Measurements from ENCODE around the gene TSC22D1.

Gene TSC22D1

DNA sequence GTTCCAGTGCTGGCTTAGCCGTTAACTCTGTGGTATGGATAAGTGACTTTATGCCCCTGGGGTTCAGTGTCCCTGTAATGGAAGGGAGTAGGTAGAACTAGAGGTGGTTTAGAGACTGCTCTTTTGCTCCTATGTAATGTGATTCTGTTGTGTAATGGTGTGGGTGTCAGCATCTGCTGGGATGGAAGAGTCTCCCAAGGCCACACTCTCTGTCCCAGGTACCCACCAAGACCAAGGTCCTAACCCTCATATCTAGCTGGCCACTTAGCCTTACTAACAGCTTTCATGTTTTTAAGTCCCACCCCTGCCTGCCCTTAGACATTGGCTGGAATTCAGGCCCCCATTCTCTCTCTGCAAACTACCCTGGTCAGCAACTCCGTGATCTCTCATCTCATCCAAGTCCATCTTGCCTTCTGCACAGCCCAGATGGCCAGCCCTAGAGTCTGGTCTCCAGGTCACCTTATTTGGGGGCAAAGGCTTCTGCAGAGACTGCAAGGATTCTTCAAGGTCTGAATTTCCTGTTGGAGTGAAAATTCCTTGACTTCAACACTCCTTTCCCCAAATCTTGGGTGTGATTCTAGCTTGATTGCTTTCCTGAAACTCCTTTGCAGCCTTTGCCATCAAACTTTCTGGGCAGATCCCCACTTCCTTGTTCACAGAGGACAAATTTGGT lies 154.1 kb downstream of the TSC22D1 start:
- Histone ChIP-seq H3K79me2 (ENCODE audit: low read length) (no peaks in the 10 kb centered on the region), H3K9ac (ENCODE audit: low read length) (no peak overlapping the region), H3K4me3 (ENCODE audit: low read length) (no peak overlapping the region), H3K4me1 (ENCODE audit: low read length) (no peaks in the 10 kb centered on the region), H2AFZ (ENCODE audit: low read length) (no peak overlapping the region), H3K4me2 (ENCODE audit: low read depth, low read length) (no peak overlapping the region), H3K9me2 (replicated peaks; ENCODE audit: insufficient read depth, low read length) (no peaks in the 10 kb centered on the region), H4K20me1 (ENCODE audit: insufficient read depth, low read length) (no peaks in the 10 kb centered on the region), H3K36me3 (replicated peaks; ENCODE audit: insufficient read depth, low read length) (no peaks in the 10 kb centered on the region), H3F3A (ENCODE audit: insufficient read depth, low read length) (no peaks in the 10 kb centered on the region), H3K9me3 (replicated peaks; ENCODE audit: insufficient read depth, low read length) (no peaks in the 10 kb centered on the region), H3K27me3 (replicated peaks; ENCODE audit: insufficient read depth, low read length) (no peaks in the 10 kb centered on the region), H3K27ac (ENCODE audit: low read length) (no peak overlapping the region)
- DNase-seq, result no peak
- TF ChIP-seq, protein P1, sequence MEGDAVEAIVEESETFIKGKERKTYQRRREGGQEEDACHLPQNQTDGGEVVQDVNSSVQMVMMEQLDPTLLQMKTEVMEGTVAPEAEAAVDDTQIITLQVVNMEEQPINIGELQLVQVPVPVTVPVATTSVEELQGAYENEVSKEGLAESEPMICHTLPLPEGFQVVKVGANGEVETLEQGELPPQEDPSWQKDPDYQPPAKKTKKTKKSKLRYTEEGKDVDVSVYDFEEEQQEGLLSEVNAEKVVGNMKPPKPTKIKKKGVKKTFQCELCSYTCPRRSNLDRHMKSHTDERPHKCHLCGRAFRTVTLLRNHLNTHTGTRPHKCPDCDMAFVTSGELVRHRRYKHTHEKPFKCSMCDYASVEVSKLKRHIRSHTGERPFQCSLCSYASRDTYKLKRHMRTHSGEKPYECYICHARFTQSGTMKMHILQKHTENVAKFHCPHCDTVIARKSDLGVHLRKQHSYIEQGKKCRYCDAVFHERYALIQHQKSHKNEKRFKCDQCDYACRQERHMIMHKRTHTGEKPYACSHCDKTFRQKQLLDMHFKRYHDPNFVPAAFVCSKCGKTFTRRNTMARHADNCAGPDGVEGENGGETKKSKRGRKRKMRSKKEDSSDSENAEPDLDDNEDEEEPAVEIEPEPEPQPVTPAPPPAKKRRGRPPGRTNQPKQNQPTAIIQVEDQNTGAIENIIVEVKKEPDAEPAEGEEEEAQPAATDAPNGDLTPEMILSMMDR (IDR thresholded peaks at IDR 0.05; ENCODE audit: low read length), result no peak

DNA sequence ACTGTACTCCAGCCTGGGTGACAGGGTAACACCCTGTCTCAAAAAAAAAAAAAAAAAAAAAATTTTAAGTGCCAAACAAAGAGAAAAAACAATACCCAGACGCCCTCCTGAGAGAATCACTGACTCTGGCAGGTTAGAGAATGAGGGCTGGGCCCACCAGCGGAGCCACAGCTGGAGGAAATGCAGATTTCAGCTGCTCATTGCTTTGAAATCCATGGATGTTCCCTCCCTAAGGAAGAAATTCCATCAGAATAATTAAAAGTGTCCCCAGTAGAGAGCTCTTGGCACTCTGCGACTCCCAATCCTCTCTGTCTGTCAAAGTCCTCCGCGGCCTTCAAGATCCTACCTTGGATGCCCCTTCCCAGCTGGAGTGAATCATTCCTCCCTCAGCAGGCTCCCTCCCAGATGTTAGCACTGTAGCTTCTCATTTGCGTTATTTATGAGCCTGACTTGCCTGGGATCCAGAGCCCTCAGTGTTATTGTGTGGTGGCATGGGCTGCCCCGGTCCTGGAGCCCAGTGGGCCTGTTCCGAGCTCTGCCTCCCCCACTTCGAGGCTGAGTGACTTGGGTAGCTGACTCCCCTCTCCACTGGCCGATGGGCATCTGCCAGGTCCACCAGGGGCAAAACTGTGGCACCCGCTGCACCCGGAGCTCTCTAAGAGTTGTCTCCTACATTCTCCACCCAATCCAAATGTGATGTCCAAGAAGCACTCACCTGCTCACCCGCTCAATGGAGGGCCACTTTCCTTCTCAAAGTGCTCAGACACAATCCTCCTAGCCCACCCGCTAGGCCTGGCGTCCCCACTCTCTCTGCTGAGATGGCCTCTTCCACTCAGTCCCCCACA lies 155.5 kb downstream of the TSC22D1 start:
- no peak for TF ChIP-seq EZH2 (optimal IDR thresholded peaks at IDR 0.05; ENCODE audit: low read depth, low read length)
- Histone ChIP-seq H3K36me3 (replicated peaks; ENCODE audit: insufficient read depth, low read length) (no peaks in the 10 kb centered on the region), H3K4me1 (ENCODE audit: low read length) (no peaks in the 10 kb centered on the region), H3K9me3 (replicated peaks; ENCODE audit: insufficient read depth, low read length) (no peaks in the 10 kb centered on the region), H3K79me2 (ENCODE audit: low read length) (no peaks in the 10 kb centered on the region), H3K27me3 (replicated peaks; ENCODE audit: insufficient read depth, low read length) (no peaks in the 10 kb centered on the region), H3K9me2 (replicated peaks; ENCODE audit: insufficient read depth, low read length) (no peaks in the 10 kb centered on the region), H3F3A (ENCODE audit: insufficient read depth, low read length) (no peaks in the 10 kb centered on the region), H3K27ac (ENCODE audit: low read length) (no peak overlapping the region), H3K4me2 (ENCODE audit: low read depth, low read length) (no peak overlapping the region), H4K20me1 (ENCODE audit: insufficient read depth, low read length) (no peaks in the 10 kb centered on the region), H3K4me3 (ENCODE audit: low read length) (no peak overlapping the region), H2AFZ (ENCODE audit: low read length) (no peak overlapping the region), H3K9ac (ENCODE audit: low read length) (no peak overlapping the region)
- DNase-seq, result no peak

- no peak overlapping the region for H3K4me2 ChIP-seq (ENCODE audit: low read depth, low read length)
- no peaks in the 10 kb centered on the region for H3F3A ChIP-seq (ENCODE audit: insufficient read depth, low read length)
- H2AFZ ChIP-seq (ENCODE audit: low read length), result no peak overlapping the region
- H3K4me3 ChIP-seq (ENCODE audit: low read length), result no peak overlapping the region
- H4K20me1 ChIP-seq (ENCODE audit: insufficient read depth, low read length), result no peaks in the 10 kb centered on the region
- no peak overlapping the region for H3K27ac ChIP-seq (ENCODE audit: low read length)
- H3K4me1 ChIP-seq (ENCODE audit: low read length), result no peaks in the 10 kb centered on the region
- DNase-seq, result no peak
- H3K9me3 ChIP-seq (replicated peaks; ENCODE audit: insufficient read depth, low read length), result no peaks in the 10 kb centered on the region
- TF ChIP-seq EZH2phosphoT487 (IDR thresholded peaks at IDR 0.05; ENCODE audit: low read length) (no peak), EZH2 (optimal IDR thresholded peaks at IDR 0.05; ENCODE audit: low read depth, low read length) (no peak)
- TF ChIP-seq, protein P1 (IDR thresholded peaks at IDR 0.05; ENCODE audit: low read length), result no peak
- H3K36me3 ChIP-seq (replicated peaks; ENCODE audit: insufficient read depth, low read length), result no peaks in the 10 kb centered on the region
- no peaks in the 10 kb centered on the region for H3K9me2 ChIP-seq (replicated peaks; ENCODE audit: insufficient read depth, low read length)
- no peak overlapping the region for H3K9ac ChIP-seq (ENCODE audit: low read length)
- H3K79me2 ChIP-seq (ENCODE audit: low read length), result no peaks in the 10 kb centered on the region
- H3K27me3 ChIP-seq (replicated peaks; ENCODE audit: insufficient read depth, low read length), result no peaks in the 10 kb centered on the region
Observed at GRCh38 chr13:44417876-44418275, 158.3 kb downstream of the TSC22D1 start.

DNA sequence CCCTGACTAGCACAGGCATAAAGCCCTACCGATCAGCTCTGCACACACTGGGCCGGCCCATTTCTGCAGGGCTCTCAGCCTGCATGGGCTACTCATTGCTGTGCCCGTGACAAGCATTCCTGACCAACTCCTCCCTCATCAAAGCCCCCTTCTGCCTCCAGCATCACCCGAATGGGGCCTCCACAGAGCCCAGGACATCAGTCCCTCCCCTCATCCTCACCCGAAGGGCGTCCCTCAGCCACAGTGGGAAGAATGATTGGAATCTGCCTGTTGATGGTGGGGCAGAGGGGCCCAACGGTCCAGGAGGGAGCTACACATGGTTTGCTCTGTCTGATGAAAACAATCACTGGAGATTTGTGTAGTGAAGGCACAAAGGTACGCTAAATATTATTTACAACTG lies 158.7 kb downstream of the TSC22D1 start:
- no peaks in the 10 kb centered on the region for H3K79me2 ChIP-seq (ENCODE audit: low read length)
- H3K4me2 ChIP-seq (ENCODE audit: low read depth, low read length), result no peak overlapping the region
- H3F3A ChIP-seq (ENCODE audit: insufficient read depth, low read length), result no peaks in the 10 kb centered on the region
- no peak overlapping the region for H2AFZ ChIP-seq (ENCODE audit: low read length)
- no peaks in the 10 kb centered on the region for H3K9me3 ChIP-seq (replicated peaks; ENCODE audit: insufficient read depth, low read length)
- no peaks in the 10 kb centered on the region for H3K9me2 ChIP-seq (replicated peaks; ENCODE audit: insufficient read depth, low read length)
- no peaks in the 10 kb centered on the region for H4K20me1 ChIP-seq (ENCODE audit: insufficient read depth, low read length)
- H3K36me3 ChIP-seq (replicated peaks; ENCODE audit: insufficient read depth, low read length), result no peaks in the 10 kb centered on the region
- H3K27ac ChIP-seq (ENCODE audit: low read length), result no peak overlapping the region
- no peak overlapping the region for H3K4me3 ChIP-seq (ENCODE audit: low read length)
- H3K4me1 ChIP-seq (ENCODE audit: low read length), result no peaks in the 10 kb centered on the region
- TF ChIP-seq EZH2 (optimal IDR thresholded peaks at IDR 0.05; ENCODE audit: low read depth, low read length) (no peak), EZH2phosphoT487 (IDR thresholded peaks at IDR 0.05; ENCODE audit: low read length) (no peak)
- TF ChIP-seq, protein P1 (IDR thresholded peaks at IDR 0.05; ENCODE audit: low read length), result no peak
- no peak for DNase-seq
- no peaks in the 10 kb centered on the region for H3K27me3 ChIP-seq (replicated peaks; ENCODE audit: insufficient read depth, low read length)
- no peak overlapping the region for H3K9ac ChIP-seq (ENCODE audit: low read length)

All from MM.1S (cell line).